GM12878 (cell line): Measurements from ENCODE around the gene USP21. TPM values are rescaled to one million over a fixed set of nuclear protein-coding genes. Genes with fewer than 3 reads are reported as not detected.

Source experiments
- BRCA1 ChIP-seq: IDR thresholded peaks from 2 replicates; pipeline ENCODE4 v1.6.1; 2011; ENCODE audit warnings: low read depth, low read length, improper control_type of control experiment
- DPF2 ChIP-seq: fragments of 450-650 bp; IDR thresholded peaks from 2 replicates; pipeline ENCODE4 v1.6.1; 2017; ENCODE audit warnings: mild to moderate bottlenecking
- EP300 ChIP-seq, 2 experiments: fragments of 150-350 bp in 1 of 2; IDR thresholded peaks; 2 replicates each; pipeline ENCODE4 v1.6.1; 2011 to 2012; ENCODE audit warnings: low read depth in 2 of 2, low read length in 2 of 2, borderline replicate concordance in 1 of 2, improper control_type of control experiment in 1 of 2, inconsistent platforms in 1 of 2; ENCODE audit not compliant: control insufficient read depth in 1 of 2
- ETV6 ChIP-seq, 2 experiments: fragments of 450-650 bp in 1 of 2; IDR thresholded peaks in 1 of 2; conservative IDR thresholded peaks in 1 of 2; 2 replicates each; pipeline ENCODE4 v1.6.1; 2014; ENCODE audit warnings: antibody characterized with exemption in 1 of 2, borderline replicate concordance in 1 of 2, low read depth in 1 of 2, mild to moderate bottlenecking in 1 of 2, moderate library complexity in 1 of 2
- FOXK2 ChIP-seq: fragments of 450-650 bp; IDR thresholded peaks from 2 replicates; pipeline ENCODE4 v1.6.1; 2017; ENCODE audit warnings: mild to moderate bottlenecking, moderate library complexity
- IKZF1 ChIP-seq: fragments of 450-650 bp; conservative IDR thresholded peaks from 2 replicates; pipeline ENCODE4 v1.6.1; 2017; ENCODE audit warnings: antibody characterized with exemption, mild to moderate bottlenecking
- MEF2A ChIP-seq: IDR thresholded peaks from 2 replicates; pipeline ENCODE4 v1.6.1; 2011; ENCODE audit warnings: low read depth, mild to moderate bottlenecking, low read length, moderate library complexity; ENCODE audit not compliant: insufficient read depth
- NBN ChIP-seq: fragments of 450-650 bp; IDR thresholded peaks from 2 replicates; pipeline ENCODE4 v1.6.1; 2016
- NR2F1 ChIP-seq: fragments of 450-650 bp; conservative IDR thresholded peaks from 2 replicates; pipeline ENCODE4 v1.6.1; 2017; ENCODE audit warnings: mild to moderate bottlenecking
- SMC3 ChIP-seq: IDR thresholded peaks from 2 replicates; pipeline ENCODE4 v1.6.1; 2011; ENCODE audit warnings: low read length, improper control_type of control experiment, borderline replicate concordance
- SREBF1 ChIP-seq: IDR thresholded peaks from 2 replicates; pipeline ENCODE4 v1.6.1; 2012; ENCODE audit warnings: mild to moderate bottlenecking, low read length
- TCF3 ChIP-seq: IDR thresholded peaks from 2 replicates; pipeline ENCODE4 v1.6.1; 2012; ENCODE audit warnings: low read depth, mild to moderate bottlenecking, low read length, borderline replicate concordance; ENCODE audit not compliant: insufficient read depth
- polyA plus RNA-seq, 11 experiments: library from polyadenylated mRNA; depleted of rRNA in 4 of 11; unstranded in 6 of 11; stranded (reverse) in 5 of 11; fragments of >200 nt; fragmentation: Nextera tagmentation in 4 of 11; fragmentation: Illumina TruSeq in 1 of 11; extraction: Ambion mirVana in 4 of 11; extraction: Trizol in 1 of 11; gene quantifications; 1 replicate in 1 of 11; 2 replicates in 10 of 11; pipeline versions ENCODE4 v1.2.1 to v1.2.3, GENCODE V29; 2011 to 2016; ENCODE audit warnings: inconsistent platforms in 2 of 11, missing spikeins in 2 of 11, low read depth in 1 of 11
- total RNA-seq, 4 experiments: library from RNA; depleted of rRNA in 3 of 4; stranded (reverse); fragments of >200 nt in 3 of 4; fragmentation: Illumina TruSeq in 1 of 4; extraction: Trizol in 1 of 4; gene quantifications; 2 replicates each; pipeline versions ENCODE4 v1.2.1 to v1.2.3, GENCODE V29; 2013 to 2021
- TF ChIP-seq, protein P1 (sequence below): IDR thresholded peaks from 2 replicates; pipeline ENCODE4 v1.6.1; 2012; ENCODE audit warnings: improper control_type of control experiment, low read depth, low read length; ENCODE audit not compliant: insufficient replicate concordance
- TF ChIP-seq, protein P2 (sequence below): IDR thresholded peaks from 2 replicates; pipeline ENCODE4 v1.6.1; 2012; ENCODE audit warnings: mild to moderate bottlenecking, low read depth, low read length
- TF ChIP-seq, protein P3 (sequence below): fragments of 450-650 bp; IDR thresholded peaks from 2 replicates; pipeline ENCODE4 v1.6.1; 2016; ENCODE audit warnings: mild to moderate bottlenecking, moderate library complexity, borderline replicate concordance

The USP21 gene
- total and polyA plus RNA-seq, 10 of the 15 experiments (the other 5 are each of a cell fraction or from before 2014, with no cell fraction given), result 3.2 to 28.6 (median 16.6) TPM

DNA sequence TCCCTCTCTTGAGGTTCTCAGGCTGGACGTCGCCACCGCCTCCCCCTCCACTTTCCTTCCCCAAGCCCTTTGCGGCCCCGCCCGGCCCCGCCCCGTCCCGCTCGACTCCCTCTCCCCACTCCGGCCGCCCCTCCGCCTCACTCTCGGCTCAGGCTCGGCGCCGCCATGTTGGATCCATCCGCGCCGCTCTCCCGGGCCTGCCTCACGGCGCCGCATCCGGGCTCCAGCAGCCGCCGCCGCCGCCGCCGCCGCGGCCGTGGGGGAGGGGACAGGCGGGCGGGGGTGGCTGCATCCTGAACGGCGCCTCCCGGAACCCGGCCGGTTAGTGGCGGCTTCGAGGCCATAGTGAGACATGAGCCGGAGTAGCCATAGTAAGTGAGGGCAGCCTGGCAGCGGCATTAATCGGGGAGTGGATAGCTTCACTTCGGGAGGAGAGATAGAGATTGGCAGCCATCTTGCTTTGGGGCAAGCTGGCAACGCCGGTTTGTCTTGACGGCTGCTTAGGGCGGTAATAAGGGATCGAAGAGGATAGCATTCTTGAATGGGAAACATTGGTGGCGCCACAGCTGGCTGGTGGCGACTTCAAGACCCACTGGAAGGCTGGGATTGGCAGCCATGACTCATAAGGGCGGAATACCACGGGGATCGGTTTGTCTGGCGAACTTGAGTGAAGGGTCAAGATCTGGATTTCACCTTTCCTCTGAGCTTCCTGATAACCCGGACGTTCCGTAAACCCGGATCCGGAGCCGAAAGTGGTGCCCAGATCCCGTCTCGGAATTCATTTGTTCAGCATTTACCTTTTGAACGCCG is 26.7 kb upstream of the USP21 start, which contains the start of gene DEDD (continued):
- TF ChIP-seq, protein P1, sequence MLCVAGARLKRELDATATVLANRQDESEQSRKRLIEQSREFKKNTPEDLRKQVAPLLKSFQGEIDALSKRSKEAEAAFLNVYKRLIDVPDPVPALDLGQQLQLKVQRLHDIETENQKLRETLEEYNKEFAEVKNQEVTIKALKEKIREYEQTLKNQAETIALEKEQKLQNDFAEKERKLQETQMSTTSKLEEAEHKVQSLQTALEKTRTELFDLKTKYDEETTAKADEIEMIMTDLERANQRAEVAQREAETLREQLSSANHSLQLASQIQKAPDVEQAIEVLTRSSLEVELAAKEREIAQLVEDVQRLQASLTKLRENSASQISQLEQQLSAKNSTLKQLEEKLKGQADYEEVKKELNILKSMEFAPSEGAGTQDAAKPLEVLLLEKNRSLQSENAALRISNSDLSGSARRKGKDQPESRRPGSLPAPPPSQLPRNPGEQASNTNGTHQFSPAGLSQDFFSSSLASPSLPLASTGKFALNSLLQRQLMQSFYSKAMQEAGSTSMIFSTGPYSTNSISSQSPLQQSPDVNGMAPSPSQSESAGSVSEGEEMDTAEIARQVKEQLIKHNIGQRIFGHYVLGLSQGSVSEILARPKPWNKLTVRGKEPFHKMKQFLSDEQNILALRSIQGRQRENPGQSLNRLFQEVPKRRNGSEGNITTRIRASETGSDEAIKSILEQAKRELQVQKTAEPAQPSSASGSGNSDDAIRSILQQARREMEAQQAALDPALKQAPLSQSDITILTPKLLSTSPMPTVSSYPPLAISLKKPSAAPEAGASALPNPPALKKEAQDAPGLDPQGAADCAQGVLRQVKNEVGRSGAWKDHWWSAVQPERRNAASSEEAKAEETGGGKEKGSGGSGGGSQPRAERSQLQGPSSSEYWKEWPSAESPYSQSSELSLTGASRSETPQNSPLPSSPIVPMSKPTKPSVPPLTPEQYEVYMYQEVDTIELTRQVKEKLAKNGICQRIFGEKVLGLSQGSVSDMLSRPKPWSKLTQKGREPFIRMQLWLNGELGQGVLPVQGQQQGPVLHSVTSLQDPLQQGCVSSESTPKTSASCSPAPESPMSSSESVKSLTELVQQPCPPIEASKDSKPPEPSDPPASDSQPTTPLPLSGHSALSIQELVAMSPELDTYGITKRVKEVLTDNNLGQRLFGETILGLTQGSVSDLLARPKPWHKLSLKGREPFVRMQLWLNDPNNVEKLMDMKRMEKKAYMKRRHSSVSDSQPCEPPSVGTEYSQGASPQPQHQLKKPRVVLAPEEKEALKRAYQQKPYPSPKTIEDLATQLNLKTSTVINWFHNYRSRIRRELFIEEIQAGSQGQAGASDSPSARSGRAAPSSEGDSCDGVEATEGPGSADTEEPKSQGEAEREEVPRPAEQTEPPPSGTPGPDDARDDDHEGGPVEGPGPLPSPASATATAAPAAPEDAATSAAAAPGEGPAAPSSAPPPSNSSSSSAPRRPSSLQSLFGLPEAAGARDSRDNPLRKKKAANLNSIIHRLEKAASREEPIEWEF, result peak; percentile 36
- TF ChIP-seq DPF2, result peak; percentile 82
- TF ChIP-seq, protein P2, sequence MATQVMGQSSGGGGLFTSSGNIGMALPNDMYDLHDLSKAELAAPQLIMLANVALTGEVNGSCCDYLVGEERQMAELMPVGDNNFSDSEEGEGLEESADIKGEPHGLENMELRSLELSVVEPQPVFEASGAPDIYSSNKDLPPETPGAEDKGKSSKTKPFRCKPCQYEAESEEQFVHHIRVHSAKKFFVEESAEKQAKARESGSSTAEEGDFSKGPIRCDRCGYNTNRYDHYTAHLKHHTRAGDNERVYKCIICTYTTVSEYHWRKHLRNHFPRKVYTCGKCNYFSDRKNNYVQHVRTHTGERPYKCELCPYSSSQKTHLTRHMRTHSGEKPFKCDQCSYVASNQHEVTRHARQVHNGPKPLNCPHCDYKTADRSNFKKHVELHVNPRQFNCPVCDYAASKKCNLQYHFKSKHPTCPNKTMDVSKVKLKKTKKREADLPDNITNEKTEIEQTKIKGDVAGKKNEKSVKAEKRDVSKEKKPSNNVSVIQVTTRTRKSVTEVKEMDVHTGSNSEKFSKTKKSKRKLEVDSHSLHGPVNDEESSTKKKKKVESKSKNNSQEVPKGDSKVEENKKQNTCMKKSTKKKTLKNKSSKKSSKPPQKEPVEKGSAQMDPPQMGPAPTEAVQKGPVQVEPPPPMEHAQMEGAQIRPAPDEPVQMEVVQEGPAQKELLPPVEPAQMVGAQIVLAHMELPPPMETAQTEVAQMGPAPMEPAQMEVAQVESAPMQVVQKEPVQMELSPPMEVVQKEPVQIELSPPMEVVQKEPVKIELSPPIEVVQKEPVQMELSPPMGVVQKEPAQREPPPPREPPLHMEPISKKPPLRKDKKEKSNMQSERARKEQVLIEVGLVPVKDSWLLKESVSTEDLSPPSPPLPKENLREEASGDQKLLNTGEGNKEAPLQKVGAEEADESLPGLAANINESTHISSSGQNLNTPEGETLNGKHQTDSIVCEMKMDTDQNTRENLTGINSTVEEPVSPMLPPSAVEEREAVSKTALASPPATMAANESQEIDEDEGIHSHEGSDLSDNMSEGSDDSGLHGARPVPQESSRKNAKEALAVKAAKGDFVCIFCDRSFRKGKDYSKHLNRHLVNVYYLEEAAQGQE, result no peak
- TF ChIP-seq TCF3, result 0 out of 2 replicates have a peak, but pooled peaks have one; percentile 3
- 0 out of 2 replicates have a peak, but pooled peaks have one; percentile 24 for TF ChIP-seq MEF2A
- TF ChIP-seq NR2F1, result peak; percentile 80
- TF ChIP-seq FOXK2, result peak; percentile 41; the same call in 1 of the 2 replicates
- TF ChIP-seq BRCA1, result no peak
- no peak for TF ChIP-seq SREBF1
- TF ChIP-seq EP300 (IDR thresholded peaks at IDR 0.05; ENCODE audit: borderline replicate concordance in 1 of 2, control insufficient read depth in 1 of 2, low read depth in 2 of 2, low read length in 2 of 2), result peak in 1 of 2 experiments; percentile 51; a peak in 2 of 4 replicates
- peak; percentile 33 for TF ChIP-seq NBN
- peak in 1 of 2 experiments; percentile 33; a peak in 2 of 4 replicates for TF ChIP-seq ETV6 (conservative IDR thresholded peaks at IDR 0.05 in 1 of 2, IDR thresholded peaks at IDR 0.05 in 1 of 2; ENCODE audit: borderline replicate concordance in 1 of 2, low read depth in 1 of 2)
- TF ChIP-seq, protein P3, sequence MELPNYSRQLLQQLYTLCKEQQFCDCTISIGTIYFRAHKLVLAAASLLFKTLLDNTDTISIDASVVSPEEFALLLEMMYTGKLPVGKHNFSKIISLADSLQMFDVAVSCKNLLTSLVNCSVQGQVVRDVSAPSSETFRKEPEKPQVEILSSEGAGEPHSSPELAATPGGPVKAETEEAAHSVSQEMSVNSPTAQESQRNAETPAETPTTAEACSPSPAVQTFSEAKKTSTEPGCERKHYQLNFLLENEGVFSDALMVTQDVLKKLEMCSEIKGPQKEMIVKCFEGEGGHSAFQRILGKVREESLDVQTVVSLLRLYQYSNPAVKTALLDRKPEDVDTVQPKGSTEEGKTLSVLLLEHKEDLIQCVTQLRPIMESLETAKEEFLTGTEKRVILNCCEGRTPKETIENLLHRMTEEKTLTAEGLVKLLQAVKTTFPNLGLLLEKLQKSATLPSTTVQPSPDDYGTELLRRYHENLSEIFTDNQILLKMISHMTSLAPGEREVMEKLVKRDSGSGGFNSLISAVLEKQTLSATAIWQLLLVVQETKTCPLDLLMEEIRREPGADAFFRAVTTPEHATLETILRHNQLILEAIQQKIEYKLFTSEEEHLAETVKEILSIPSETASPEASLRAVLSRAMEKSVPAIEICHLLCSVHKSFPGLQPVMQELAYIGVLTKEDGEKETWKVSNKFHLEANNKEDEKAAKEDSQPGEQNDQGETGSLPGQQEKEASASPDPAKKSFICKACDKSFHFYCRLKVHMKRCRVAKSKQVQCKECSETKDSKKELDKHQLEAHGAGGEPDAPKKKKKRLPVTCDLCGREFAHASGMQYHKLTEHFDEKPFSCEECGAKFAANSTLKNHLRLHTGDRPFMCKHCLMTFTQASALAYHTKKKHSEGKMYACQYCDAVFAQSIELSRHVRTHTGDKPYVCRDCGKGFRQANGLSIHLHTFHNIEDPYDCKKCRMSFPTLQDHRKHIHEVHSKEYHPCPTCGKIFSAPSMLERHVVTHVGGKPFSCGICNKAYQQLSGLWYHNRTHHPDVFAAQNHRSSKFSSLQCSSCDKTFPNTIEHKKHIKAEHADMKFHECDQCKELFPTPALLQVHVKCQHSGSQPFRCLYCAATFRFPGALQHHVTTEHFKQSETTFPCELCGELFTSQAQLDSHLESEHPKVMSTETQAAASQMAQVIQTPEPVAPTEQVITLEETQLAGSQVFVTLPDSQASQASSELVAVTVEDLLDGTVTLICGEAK, result peak; percentile 72
- TF ChIP-seq SMC3, result peak; percentile 16; the same call in 1 of the 2 replicates
- peak; percentile 99 for TF ChIP-seq IKZF1
